Neural cell (in vitro differentiated cells): ENCODE measurements around the gene ECI1.

Experiments used
- EP300 ChIP-seq: fragments of 450-650 bp; conservative IDR thresholded peaks from 2 replicates; pipeline ENCODE4 v1.6.1; 2014; ENCODE audit warnings: antibody characterized with exemption, mild to moderate bottlenecking, moderate library complexity; ENCODE audit not compliant: poor library complexity, severe bottlenecking
- EZH2 ChIP-seq: fragments of 200-600, 300-800 bp; shearing (Covaris generic), sonication (generic); IDR thresholded peaks from 2 replicates; pipeline ENCODE4 v1.6.1; 2014; ENCODE audit warnings: antibody characterized with exemption, low read length, borderline replicate concordance, mild to moderate bottlenecking; ENCODE audit not compliant: insufficient read depth, poor library complexity, severe bottlenecking
- POLR2AphosphoS5 ChIP-seq: IDR thresholded peaks from 2 replicates; pipeline ENCODE4 v1.6.1; 2012
- RAD21 ChIP-seq: fragments of 450-650 bp; conservative IDR thresholded peaks from 2 replicates; pipeline ENCODE4 v1.6.1; 2014; ENCODE audit warnings: antibody characterized with exemption, mild to moderate bottlenecking, moderate library complexity
- SMC3 ChIP-seq: fragments of 450-650 bp; conservative IDR thresholded peaks from 2 replicates; pipeline ENCODE4 v1.6.1; 2014; ENCODE audit warnings: antibody characterized with exemption, mild to moderate bottlenecking, moderate library complexity; ENCODE audit not compliant: poor library complexity
- TAF1 ChIP-seq: IDR thresholded peaks from 2 replicates; pipeline ENCODE4 v1.6.1; 2012; ENCODE audit warnings: low read depth
- TF ChIP-seq, protein P1 (sequence below): fragments of 450-650 bp; IDR thresholded peaks from 2 replicates; pipeline ENCODE4 v1.5.1; 2014; ENCODE audit warnings: antibody characterized with exemption, mild to moderate bottlenecking, moderate library complexity; ENCODE audit not compliant: poor library complexity, severe bottlenecking
- TF ChIP-seq, protein P2 (sequence below): IDR thresholded peaks from 2 replicates; pipeline ENCODE4 v1.6.1; 2012; ENCODE audit warnings: borderline replicate concordance

DNA sequence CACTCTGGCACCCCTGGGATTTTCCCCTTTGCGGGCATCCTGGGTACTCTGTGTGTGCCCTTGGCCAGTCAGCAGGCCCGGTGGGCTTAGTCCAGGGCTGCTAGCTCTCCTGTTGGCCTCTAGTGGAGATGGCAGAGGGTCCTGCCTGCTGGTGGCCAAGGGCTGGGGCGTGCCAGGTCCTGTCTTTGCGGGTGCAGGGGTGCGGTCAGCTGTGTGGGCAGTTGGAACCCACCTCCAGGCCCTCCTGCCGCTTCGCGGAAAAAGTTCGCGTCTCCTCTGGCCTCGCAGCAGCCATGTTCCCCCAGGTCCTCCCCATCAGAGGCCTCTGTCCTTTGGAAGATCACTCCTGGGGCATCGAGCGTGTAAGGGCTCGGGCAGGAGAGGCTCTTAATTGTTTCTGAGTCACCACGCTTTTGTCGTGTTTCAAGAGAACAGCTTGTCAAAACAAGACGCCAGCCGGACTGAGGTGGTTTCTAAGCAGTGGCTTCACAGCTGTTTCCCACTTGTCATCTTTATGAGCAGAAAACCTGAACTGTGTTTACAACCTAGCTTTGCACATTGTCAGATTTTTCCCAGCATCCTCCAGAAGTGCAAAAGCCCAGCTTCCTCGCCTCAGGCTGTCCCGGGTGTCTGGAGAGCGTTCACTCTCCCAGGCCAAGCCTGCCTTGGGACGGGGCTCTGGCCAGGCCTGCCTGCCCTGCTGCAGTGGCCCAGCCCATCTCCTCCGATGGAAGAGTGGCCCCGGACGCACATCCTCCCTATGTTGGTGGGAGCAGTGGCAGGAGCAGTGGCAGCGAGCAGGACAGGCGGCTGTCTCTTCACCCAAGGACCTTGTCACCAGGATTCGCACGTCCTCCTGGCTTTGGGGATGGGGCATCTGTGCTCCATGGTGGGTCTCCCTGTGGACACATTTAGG is 20.1 kb downstream of the ECI1 start:
- TF ChIP-seq, protein P1, sequence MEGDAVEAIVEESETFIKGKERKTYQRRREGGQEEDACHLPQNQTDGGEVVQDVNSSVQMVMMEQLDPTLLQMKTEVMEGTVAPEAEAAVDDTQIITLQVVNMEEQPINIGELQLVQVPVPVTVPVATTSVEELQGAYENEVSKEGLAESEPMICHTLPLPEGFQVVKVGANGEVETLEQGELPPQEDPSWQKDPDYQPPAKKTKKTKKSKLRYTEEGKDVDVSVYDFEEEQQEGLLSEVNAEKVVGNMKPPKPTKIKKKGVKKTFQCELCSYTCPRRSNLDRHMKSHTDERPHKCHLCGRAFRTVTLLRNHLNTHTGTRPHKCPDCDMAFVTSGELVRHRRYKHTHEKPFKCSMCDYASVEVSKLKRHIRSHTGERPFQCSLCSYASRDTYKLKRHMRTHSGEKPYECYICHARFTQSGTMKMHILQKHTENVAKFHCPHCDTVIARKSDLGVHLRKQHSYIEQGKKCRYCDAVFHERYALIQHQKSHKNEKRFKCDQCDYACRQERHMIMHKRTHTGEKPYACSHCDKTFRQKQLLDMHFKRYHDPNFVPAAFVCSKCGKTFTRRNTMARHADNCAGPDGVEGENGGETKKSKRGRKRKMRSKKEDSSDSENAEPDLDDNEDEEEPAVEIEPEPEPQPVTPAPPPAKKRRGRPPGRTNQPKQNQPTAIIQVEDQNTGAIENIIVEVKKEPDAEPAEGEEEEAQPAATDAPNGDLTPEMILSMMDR = no peak
- TF ChIP-seq EZH2 (no peak), TAF1 (no peak), RAD21 (no peak), EP300 (no peak), SMC3 (no peak), POLR2AphosphoS5 (no peak)
- TF ChIP-seq, protein P2, sequence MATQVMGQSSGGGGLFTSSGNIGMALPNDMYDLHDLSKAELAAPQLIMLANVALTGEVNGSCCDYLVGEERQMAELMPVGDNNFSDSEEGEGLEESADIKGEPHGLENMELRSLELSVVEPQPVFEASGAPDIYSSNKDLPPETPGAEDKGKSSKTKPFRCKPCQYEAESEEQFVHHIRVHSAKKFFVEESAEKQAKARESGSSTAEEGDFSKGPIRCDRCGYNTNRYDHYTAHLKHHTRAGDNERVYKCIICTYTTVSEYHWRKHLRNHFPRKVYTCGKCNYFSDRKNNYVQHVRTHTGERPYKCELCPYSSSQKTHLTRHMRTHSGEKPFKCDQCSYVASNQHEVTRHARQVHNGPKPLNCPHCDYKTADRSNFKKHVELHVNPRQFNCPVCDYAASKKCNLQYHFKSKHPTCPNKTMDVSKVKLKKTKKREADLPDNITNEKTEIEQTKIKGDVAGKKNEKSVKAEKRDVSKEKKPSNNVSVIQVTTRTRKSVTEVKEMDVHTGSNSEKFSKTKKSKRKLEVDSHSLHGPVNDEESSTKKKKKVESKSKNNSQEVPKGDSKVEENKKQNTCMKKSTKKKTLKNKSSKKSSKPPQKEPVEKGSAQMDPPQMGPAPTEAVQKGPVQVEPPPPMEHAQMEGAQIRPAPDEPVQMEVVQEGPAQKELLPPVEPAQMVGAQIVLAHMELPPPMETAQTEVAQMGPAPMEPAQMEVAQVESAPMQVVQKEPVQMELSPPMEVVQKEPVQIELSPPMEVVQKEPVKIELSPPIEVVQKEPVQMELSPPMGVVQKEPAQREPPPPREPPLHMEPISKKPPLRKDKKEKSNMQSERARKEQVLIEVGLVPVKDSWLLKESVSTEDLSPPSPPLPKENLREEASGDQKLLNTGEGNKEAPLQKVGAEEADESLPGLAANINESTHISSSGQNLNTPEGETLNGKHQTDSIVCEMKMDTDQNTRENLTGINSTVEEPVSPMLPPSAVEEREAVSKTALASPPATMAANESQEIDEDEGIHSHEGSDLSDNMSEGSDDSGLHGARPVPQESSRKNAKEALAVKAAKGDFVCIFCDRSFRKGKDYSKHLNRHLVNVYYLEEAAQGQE = no peak
